Stimulated activated memory B cell treated with anti-CD40 and anti-IgM and Interleukin-4, amounts not matched to agents 10 μg/mL and 1 μg/mL and 100 μg/mL, for 72 hours (primary cell): Measurements from ENCODE around the gene KRTAP5-11.
"Not testable (repeated sequence)": the region's sequence is repeated elsewhere in the genome, so short reads cannot be mapped to it uniquely, and the experiment has no call there.

Experiments used
- ATAC-seq: fragments of 150-1000 bp; cut with Tn5 transposase; 2 replicates; pipeline ENCODE4 v1.10.0; 2021
- H3K27ac Mint-ChIP-seq: one replicate; pipeline ENCODE4 v1.8.0; 2022; ENCODE audit warnings: mild to moderate bottlenecking, mixed read lengths
- H3K27me3 Mint-ChIP-seq: one replicate; pipeline ENCODE4 v1.8.0; 2022; ENCODE audit warnings: mixed read lengths
- H3K36me3 Mint-ChIP-seq: one replicate; pipeline ENCODE4 v1.8.0; 2022; ENCODE audit warnings: mixed read lengths
- H3K4me1 Mint-ChIP-seq: one replicate; pipeline ENCODE4 v1.8.0; 2022; ENCODE audit warnings: mixed read lengths
- H3K4me3 Mint-ChIP-seq: one replicate; pipeline ENCODE4 v1.8.0; 2022; ENCODE audit warnings: mild to moderate bottlenecking, moderate library complexity, mixed read lengths
- H3K9me3 Mint-ChIP-seq: one replicate; pipeline ENCODE4 v1.8.0; 2022; ENCODE audit warnings: mixed read lengths

The KRTAP5-11 gene

GRCh38 chr11:71548716-71549151, 33.9 kb downstream of the KRTAP5-11 start:
- peaks cover 11% of the 10 kb centered on the region for H3K4me1 Mint-ChIP-seq
- H3K27me3 Mint-ChIP-seq: peaks cover 39% of the 10 kb centered on the region
- no peak overlapping the region for H3K4me3 Mint-ChIP-seq
- H3K36me3 Mint-ChIP-seq: peaks cover 8% of the 10 kb centered on the region
- ATAC-seq: no peak
- H3K27ac Mint-ChIP-seq: no peak overlapping the region
- peaks cover 7% of the 10 kb centered on the region for H3K9me3 Mint-ChIP-seq

GRCh38 chr11:71548120-71548519, 34.6 kb downstream of the KRTAP5-11 start, which contains the start of gene KRTAP5-9:
TSS of gene KRTAP5-9 (plus strand) at chr11:71548420. CDS start at chr11:71548658, 238 bp downstream.
- Mint-ChIP-seq H3K27me3 (peaks cover 40% of the 10 kb centered on the region), H3K4me3 (no peak within 1 kb of the TSS), H3K36me3 (peaks cover 8% of the 10 kb centered on the region), H3K4me1 (peaks cover 17% of the 10 kb centered on the region), H3K9me3 (peaks cover 7% of the 10 kb centered on the region), H3K27ac (no peak within 1 kb of the TSS)
- ATAC-seq: no peak

DNA sequence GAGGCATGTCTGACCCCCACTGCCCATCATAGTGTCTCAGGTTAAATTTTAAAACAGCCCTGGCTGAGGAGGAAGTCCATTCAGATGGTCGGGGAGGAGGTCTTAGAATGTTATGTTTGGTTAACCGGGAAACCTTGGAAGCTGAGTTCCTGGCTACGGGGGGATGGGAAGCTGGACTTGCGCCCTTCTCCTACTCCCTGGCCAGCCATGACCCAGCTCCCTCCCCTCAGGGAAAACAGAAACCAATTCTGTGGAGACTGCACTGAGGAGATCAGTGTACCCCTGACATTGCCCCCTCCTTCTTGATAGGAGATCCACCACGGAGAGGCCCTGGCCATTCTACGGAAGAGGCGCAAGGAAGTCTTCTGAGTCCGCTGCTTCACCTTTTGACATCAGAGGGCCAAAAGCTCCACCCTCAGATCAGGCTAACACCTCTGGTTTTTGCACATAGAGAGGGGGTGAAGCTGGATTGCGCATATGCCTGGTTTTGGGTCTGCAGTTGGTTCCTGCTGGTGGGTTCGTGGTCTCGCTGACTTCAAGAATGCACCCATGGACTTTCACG, 37.2 kb downstream of the KRTAP5-11 start:
- H3K27ac Mint-ChIP-seq: no peak overlapping the region
- H3K4me3 Mint-ChIP-seq: no peak overlapping the region

DNA sequence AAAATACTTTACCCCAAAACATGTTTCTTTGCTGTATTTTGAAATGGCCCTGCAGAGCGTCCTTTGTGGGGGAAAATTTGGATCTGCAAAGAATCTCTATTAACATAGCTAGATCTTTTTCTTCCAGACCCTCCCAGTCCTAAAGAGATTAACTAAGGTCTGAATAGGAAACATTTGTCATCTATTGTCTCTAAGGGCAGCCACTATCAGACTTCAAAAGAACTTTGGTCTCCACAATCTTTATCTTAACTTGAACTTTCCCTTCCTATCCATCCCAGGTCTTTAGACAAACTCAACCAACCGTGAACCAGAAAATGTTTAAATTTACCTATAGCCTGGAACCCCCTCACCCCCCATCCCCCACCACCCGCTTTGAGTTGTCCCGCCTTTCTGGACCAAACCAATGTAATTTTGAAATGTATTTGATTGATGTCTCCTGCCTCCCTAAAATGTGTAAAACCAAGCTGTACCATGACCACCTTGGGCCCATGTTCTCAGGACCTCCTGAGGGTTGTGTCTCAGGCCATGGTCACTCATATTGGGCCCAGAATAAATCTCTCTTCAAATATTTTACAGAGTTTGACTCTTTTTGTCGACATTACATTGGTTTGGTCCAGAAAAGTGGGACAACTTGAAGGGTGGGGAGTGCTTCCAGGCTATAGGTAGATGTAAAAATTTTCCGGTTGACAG, 38.0 kb downstream of the KRTAP5-11 start:
- peaks cover 14% of the 10 kb centered on the region for H3K36me3 Mint-ChIP-seq
- peaks cover 13% of the 10 kb centered on the region for H3K9me3 Mint-ChIP-seq
- peaks cover 13% of the 10 kb centered on the region for H3K4me1 Mint-ChIP-seq
- H3K27ac Mint-ChIP-seq: no peak overlapping the region
- ATAC-seq: no peak
- no peak overlapping the region for H3K4me3 Mint-ChIP-seq
- H3K27me3 Mint-ChIP-seq: peaks cover 66% of the 10 kb centered on the region

More for the DNA sequence above, 37.2 kb downstream of the KRTAP5-11 start:
- peaks cover 62% of the 10 kb centered on the region for H3K27me3 Mint-ChIP-seq
- ATAC-seq: no peak
- H3K9me3 Mint-ChIP-seq: peaks cover 13% of the 10 kb centered on the region
- H3K4me1 Mint-ChIP-seq: peaks cover 13% of the 10 kb centered on the region
- peaks cover 14% of the 10 kb centered on the region for H3K36me3 Mint-ChIP-seq

GRCh38 chr11:71543866-71544265, 38.8 kb downstream of the KRTAP5-11 start:
- Mint-ChIP-seq H3K4me3 (no peak overlapping the region), H3K4me1 (peaks cover 13% of the 10 kb centered on the region), H3K27me3 (peaks cover 66% of the 10 kb centered on the region), H3K9me3 (peaks cover 13% of the 10 kb centered on the region), H3K36me3 (peaks cover 14% of the 10 kb centered on the region), H3K27ac (peak overlapping the region; percentile 6)
- ATAC-seq: no peak

DNA sequence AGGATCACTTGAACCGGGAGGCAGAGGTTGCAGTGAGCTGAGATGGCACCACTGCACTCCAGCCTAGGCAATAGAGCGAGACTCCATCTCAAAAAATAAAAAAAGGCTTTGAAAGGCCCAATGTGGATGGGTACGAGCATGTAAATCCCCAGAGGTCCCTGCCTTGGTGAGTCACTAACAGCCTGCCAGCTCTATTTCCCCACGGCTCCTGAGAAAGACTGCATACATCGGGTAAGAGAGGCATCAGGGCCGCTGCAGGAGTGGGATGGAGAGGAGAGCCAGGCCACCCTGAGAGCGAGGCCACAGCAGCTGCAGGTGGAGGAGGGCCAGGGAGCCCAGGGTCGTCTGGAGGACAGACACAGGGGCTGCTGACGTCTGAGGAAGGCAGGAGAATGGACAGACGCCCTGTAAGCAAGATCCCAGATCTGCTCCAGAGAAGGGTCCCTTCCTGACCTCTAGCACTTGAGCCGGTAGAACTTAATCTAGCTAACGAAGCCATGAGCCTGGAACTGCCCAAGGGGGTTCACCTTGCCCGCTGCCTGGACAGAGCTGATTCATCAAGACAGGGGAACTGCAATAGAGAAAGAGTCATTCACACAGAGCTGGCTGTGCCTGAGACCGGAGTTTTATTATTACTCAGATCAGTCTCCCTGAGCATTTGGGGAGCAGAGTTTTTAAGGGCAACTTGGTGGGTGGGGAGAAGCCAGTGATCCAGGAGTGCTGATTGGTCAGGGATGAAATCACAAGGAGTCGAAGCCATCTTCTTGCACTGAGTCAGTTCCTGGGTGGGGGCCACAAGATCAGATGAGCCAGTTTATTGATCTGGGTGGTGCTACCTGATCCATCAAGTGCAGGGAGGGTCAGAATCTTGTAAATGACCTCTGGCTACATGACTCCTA, 39.5 kb downstream of the KRTAP5-11 start:
- Mint-ChIP-seq H3K4me1 (peaks cover 13% of the 10 kb centered on the region), H3K9me3 (peaks cover 13% of the 10 kb centered on the region), H3K4me3 (no peak overlapping the region), H3K27me3 (peaks cover 63% of the 10 kb centered on the region), H3K27ac (peak overlapping the region; percentile 6), H3K36me3 (peaks cover 14% of the 10 kb centered on the region)
- no peak for ATAC-seq

GRCh38 chr11:71542382-71542781, 40.3 kb downstream of the KRTAP5-11 start:
- no peak overlapping the region for H3K4me3 Mint-ChIP-seq
- H3K27ac Mint-ChIP-seq: no peak overlapping the region
- ATAC-seq: no peak
- H3K27me3 Mint-ChIP-seq: peaks cover 61% of the 10 kb centered on the region
- peaks cover 13% of the 10 kb centered on the region for H3K4me1 Mint-ChIP-seq
- H3K9me3 Mint-ChIP-seq: peaks cover 13% of the 10 kb centered on the region
- peaks cover 14% of the 10 kb centered on the region for H3K36me3 Mint-ChIP-seq

- H3K9me3 Mint-ChIP-seq, H3K4me3 Mint-ChIP-seq, H3K27ac Mint-ChIP-seq, H3K36me3 Mint-ChIP-seq: not testable (repeated sequence)
- peaks cover 64% of the 10 kb centered on the region for H3K27me3 Mint-ChIP-seq
- peak; percentile 51 for ATAC-seq
- peaks cover 13% of the 10 kb centered on the region for H3K4me1 Mint-ChIP-seq
Measured at GRCh38 chr11:71540521-71541304, 42.0 kb downstream of the KRTAP5-11 start.

DNA sequence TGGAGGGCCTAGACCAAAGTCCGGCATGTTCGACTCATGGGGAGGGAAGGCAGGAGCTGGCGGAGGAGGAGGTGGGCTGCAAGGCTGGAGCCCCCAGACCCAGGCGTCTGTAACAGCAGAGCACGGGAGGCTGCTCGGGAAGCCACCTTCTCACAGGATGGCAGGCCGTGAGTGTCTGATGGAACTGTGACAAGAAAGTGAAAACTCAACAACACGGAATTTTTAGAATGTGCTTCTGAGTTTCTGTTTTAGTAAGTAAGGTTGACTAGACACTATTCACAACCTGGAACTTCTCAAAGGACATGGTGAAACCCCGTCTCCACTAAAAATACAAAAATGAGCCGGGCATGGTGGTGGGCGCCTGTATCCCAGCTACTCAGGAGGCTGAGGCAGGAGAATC, 42.7 kb downstream of the KRTAP5-11 start:
- H3K27me3 Mint-ChIP-seq: peaks cover 68% of the 10 kb centered on the region
- H3K4me1 Mint-ChIP-seq: peaks cover 13% of the 10 kb centered on the region
- H3K27ac Mint-ChIP-seq, H3K36me3 Mint-ChIP-seq, H3K9me3 Mint-ChIP-seq, ATAC-seq, H3K4me3 Mint-ChIP-seq: not testable (repeated sequence)

DNA sequence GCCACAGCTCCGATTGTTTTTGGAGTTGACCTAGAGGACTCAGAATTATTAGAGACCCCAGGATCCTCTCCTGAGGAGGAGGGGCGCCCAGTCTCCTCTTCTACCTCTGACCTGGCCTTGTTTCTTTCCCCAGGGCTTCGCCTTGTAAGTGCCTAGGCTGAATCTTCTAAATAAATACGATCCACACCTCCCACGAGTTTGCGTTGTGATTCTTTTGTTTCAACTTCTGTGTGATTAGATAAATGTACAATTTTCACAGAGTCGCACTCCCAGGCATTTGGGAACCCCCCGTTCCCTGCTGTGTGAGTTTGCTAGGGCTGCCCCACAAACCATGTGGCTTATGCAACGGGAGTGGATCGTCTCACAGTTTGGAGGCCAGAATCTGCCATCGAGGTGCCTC, 43.7 kb downstream of the KRTAP5-11 start:
- H3K27me3 Mint-ChIP-seq: peaks cover 68% of the 10 kb centered on the region
- no peak overlapping the region for H3K27ac Mint-ChIP-seq
- ATAC-seq: no peak
- H3K4me1 Mint-ChIP-seq: peaks cover 13% of the 10 kb centered on the region
- no peak overlapping the region for H3K4me3 Mint-ChIP-seq
- H3K36me3 Mint-ChIP-seq: peaks cover 5% of the 10 kb centered on the region
- peaks cover 6% of the 10 kb centered on the region for H3K9me3 Mint-ChIP-seq

GRCh38 chr11:71538666-71538990, 44.0 kb downstream of the KRTAP5-11 start:
- peaks cover 5% of the 10 kb centered on the region for H3K36me3 Mint-ChIP-seq
- H3K27ac Mint-ChIP-seq: no peak overlapping the region
- no peak for ATAC-seq
- H3K27me3 Mint-ChIP-seq: peaks cover 68% of the 10 kb centered on the region
- no peak overlapping the region for H3K4me3 Mint-ChIP-seq
- peaks cover 9% of the 10 kb centered on the region for H3K4me1 Mint-ChIP-seq
- H3K9me3 Mint-ChIP-seq: peaks cover 6% of the 10 kb centered on the region

GRCh38 chr11:71537977-71538665, 44.6 kb downstream of the KRTAP5-11 start, which contains the start of gene KRTAP5-8:
TSS of gene KRTAP5-8 (plus strand) at chr11:71538025. CDS start at chr11:71538056, 31 bp downstream.
- not testable (repeated sequence) for ATAC-seq

GRCh38 chr11:71537537-71537936, 45.1 kb downstream of the KRTAP5-11 start:
- Mint-ChIP-seq H3K36me3 (peaks cover 5% of the 10 kb centered on the region), H3K4me1 (no peaks in the 10 kb centered on the region), H3K27ac (no peak overlapping the region), H3K4me3 (no peak overlapping the region), H3K27me3 (peaks cover 61% of the 10 kb centered on the region), H3K9me3 (peaks cover 6% of the 10 kb centered on the region)
- ATAC-seq: peak; percentile 31

More at GRCh38 chr11:71537977-71538665, 44.6 kb downstream of the KRTAP5-11 start, which contains the start of gene KRTAP5-8:
- H3K36me3 Mint-ChIP-seq, H3K27ac Mint-ChIP-seq, H3K9me3 Mint-ChIP-seq, H3K4me1 Mint-ChIP-seq, H3K4me3 Mint-ChIP-seq: not testable (repeated sequence)
- peaks cover 67% of the 10 kb centered on the region for H3K27me3 Mint-ChIP-seq

DNA sequence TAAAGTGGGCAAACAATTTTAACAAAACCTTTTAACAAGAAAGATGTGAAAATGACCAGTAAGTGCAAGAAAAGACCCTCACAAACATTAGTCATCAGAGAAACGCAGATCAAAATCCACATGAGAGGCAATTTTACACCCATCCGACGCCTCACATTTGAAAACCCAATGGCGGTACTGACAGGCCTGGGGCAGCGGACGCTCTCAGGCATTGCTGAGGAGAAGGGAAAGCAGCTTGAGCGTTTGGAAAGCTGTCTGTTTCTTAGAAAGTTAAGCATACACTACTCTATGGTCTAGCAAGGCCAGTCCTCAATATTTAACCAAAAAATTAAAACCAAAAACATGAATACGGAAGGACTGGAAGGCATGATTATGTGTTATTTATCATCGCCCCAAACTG, 46.9 kb downstream of the KRTAP5-11 start:
- ATAC-seq: no peak
- no peaks in the 10 kb centered on the region for H3K36me3 Mint-ChIP-seq
- peaks cover 48% of the 10 kb centered on the region for H3K27me3 Mint-ChIP-seq
- peaks cover under 1% of the 10 kb centered on the region for H3K4me1 Mint-ChIP-seq
- H3K4me3 Mint-ChIP-seq: no peak overlapping the region
- peaks cover 3% of the 10 kb centered on the region for H3K9me3 Mint-ChIP-seq
- no peak overlapping the region for H3K27ac Mint-ChIP-seq
